Cerebellar cortex (tissue), 1 donor: ENCODE results near the gene PVR.

Experiments used
- DNase-seq: peaks from one replicate; pipeline ENCODE4 v3.0.0-alpha.2; 2015; ENCODE audit warnings: low spot score

The PVR gene

GRCh38 chr19:44643605-44644401 is at the start of gene PVR:
Gene PVR, plus strand, starts transcription at chr19:44643910. Its CDS starts 187 bp downstream, at chr19:44644097.
- peak; percentile 71 for DNase-seq

GRCh38 chr19:44596428-44597130 is 47.1 kb upstream of the PVR start:
- no peak for DNase-seq

GRCh38 chr19:44597131-44597491 is 46.6 kb upstream of the PVR start:
- no peak for DNase-seq

GRCh38 chr19:44598355-44598754 is 45.4 kb upstream of the PVR start:
- DNase-seq = no peak

GRCh38 chr19:44598880-44599279 is 44.8 kb upstream of the PVR start:
- DNase-seq = no peak

- DNase-seq = no peak
Measured at GRCh38 chr19:44600466-44600865, 43.2 kb upstream of the PVR start.

- DNase-seq = no peak
Measured at GRCh38 chr19:44602081-44602480, 41.6 kb upstream of the PVR start.

- no peak for DNase-seq
Measured at GRCh38 chr19:44603201-44603945, 40.3 kb upstream of the PVR start.

- DNase-seq = no peak
Measured at GRCh38 chr19:44604241-44604640, 39.5 kb upstream of the PVR start.

- no peak for DNase-seq
Measured at GRCh38 chr19:44605547-44605946, 38.2 kb upstream of the PVR start.

- DNase-seq = no peak
Measured at GRCh38 chr19:44607049-44607448, 36.7 kb upstream of the PVR start.

GRCh38 chr19:44607917-44608316 is 35.8 kb upstream of the PVR start:
- DNase-seq = no peak

GRCh38 chr19:44608391-44608821 is 35.3 kb upstream of the PVR start:
- DNase-seq = no peak

- no peak for DNase-seq
Measured at GRCh38 chr19:44609219-44609618, 34.5 kb upstream of the PVR start.

- peak; percentile 38 for DNase-seq
Measured at GRCh38 chr19:44610497-44610896, 33.2 kb upstream of the PVR start.

- DNase-seq = no peak
Measured at GRCh38 chr19:44611812-44612295, 31.9 kb upstream of the PVR start.

GRCh38 chr19:44613295-44614178 is 30.2 kb upstream of the PVR start, which contains the start of gene IGSF23:
Gene IGSF23, plus strand, starts transcription at chr19:44613563. Its CDS starts 83 bp downstream, at chr19:44613646.
- no peak for DNase-seq

- no peak for DNase-seq
Measured at GRCh38 chr19:44614313-44614712, 29.4 kb upstream of the PVR start.

GRCh38 chr19:44615863-44616247 is 27.9 kb upstream of the PVR start:
- DNase-seq = no peak

- no peak for DNase-seq
Measured at GRCh38 chr19:44617110-44617880, 26.4 kb upstream of the PVR start.
